HG02623 (cell line): ENCODE data around the gene ELP4.

Source experiments
- ATAC-seq: cut with Tn5 transposase; IDR thresholded peaks from one replicate; pipeline ENCODE4 v1.9.1; 2021; ENCODE audit warnings: moderate library complexity; ENCODE audit not compliant: unreplicated experiment

Gene ELP4

GRCh38 chr11:31821235-31821764, 311.7 kb downstream of the ELP4 start:
- no peak for ATAC-seq

GRCh38 chr11:31821766-31822165, 312.2 kb downstream of the ELP4 start:
- no peak for ATAC-seq

GRCh38 chr11:31822175-31822926, 312.8 kb downstream of the ELP4 start:
- ATAC-seq = no peak

GRCh38 chr11:31822927-31823643, 313.5 kb downstream of the ELP4 start:
- no peak for ATAC-seq

- no peak for ATAC-seq
These were observed 314.2 kb downstream of the ELP4 start for GRCh38 chr11:31823644-31824331.

- no peak for ATAC-seq
These were observed 314.8 kb downstream of the ELP4 start for GRCh38 chr11:31824332-31824878.

- ATAC-seq = no peak
These were observed 315.6 kb downstream of the ELP4 start for GRCh38 chr11:31824879-31825837.

- ATAC-seq = no peak
These were observed 316.4 kb downstream of the ELP4 start for GRCh38 chr11:31825838-31826484.

GRCh38 chr11:31826536-31827438, 317.2 kb downstream of the ELP4 start:
- ATAC-seq = no peak

GRCh38 chr11:31827455-31828206, 318.1 kb downstream of the ELP4 start:
- no peak for ATAC-seq

- ATAC-seq = no peak
These were observed 318.6 kb downstream of the ELP4 start for GRCh38 chr11:31828217-31828616.

- no peak for ATAC-seq
These were observed 320.8 kb downstream of the ELP4 start for GRCh38 chr11:31830406-31830805.

GRCh38 chr11:31834237-31834636, 324.7 kb downstream of the ELP4 start:
- no peak for ATAC-seq
